SK-N-MC (cell line): ENCODE measurements around the gene RNF144A.
"Not testable (repeated sequence)": the region's sequence is repeated elsewhere in the genome, so short reads cannot be mapped to it uniquely, and the experiment has no call there.

Source experiments
- DNase-seq: peaks from one replicate; pipeline ENCODE4 v3.0.0-alpha.2; 2011; ENCODE audit warnings: low read depth, low spot score
- H3K27ac ChIP-seq: fragments of 200-600 bp; sonication (generic); 2 replicates; pipeline ENCODE4 v1.5.1; 2016; ENCODE audit warnings: mixed run types
- H3K36me3 ChIP-seq: fragments of 200-600 bp; sonication (generic); 2 replicates; pipeline ENCODE4 v1.6.1; 2017; ENCODE audit warnings: antibody characterized with exemption, low read length, mixed read lengths; ENCODE audit not compliant: insufficient read depth
- H3K4me3 ChIP-seq: fragments of 200-600 bp; sonication (generic); 2 replicates; pipeline ENCODE4 v1.5.1; 2016
- H3K9ac ChIP-seq: fragments of 200-600 bp; sonication (generic); 2 replicates; pipeline ENCODE4 v1.8.0; 2017; ENCODE audit warnings: mixed run types, mixed read lengths; ENCODE audit not compliant: insufficient read length
- H3K9me3 ChIP-seq: fragments of 200-600 bp; sonication (generic); 2 replicates; pipeline ENCODE4 v1.6.1; 2017; ENCODE audit warnings: low read depth, mild to moderate bottlenecking, antibody characterized with exemption, low read length, moderate library complexity, mixed read lengths
- EZH2 ChIP-seq: fragments of 200-600 bp; sonication (generic); IDR thresholded peaks from one replicate; pipeline ENCODE4 v1.6.1; 2017; ENCODE audit warnings: antibody characterized with exemption
- FOXP2 ChIP-seq: optimal IDR thresholded peaks from 2 replicates; pipeline ENCODE3; 2011; ENCODE audit warnings: mild to moderate bottlenecking, moderate library complexity; ENCODE audit not compliant: insufficient read depth; ENCODE audit errors: extremely low read length, control extremely low read depth
- POLR2AphosphoS5 ChIP-seq: IDR thresholded peaks from 2 replicates; pipeline ENCODE4 v1.6.1; 2012; ENCODE audit warnings: mild to moderate bottlenecking, low read depth, low read length, borderline replicate concordance

RNF144A gene

DNA sequence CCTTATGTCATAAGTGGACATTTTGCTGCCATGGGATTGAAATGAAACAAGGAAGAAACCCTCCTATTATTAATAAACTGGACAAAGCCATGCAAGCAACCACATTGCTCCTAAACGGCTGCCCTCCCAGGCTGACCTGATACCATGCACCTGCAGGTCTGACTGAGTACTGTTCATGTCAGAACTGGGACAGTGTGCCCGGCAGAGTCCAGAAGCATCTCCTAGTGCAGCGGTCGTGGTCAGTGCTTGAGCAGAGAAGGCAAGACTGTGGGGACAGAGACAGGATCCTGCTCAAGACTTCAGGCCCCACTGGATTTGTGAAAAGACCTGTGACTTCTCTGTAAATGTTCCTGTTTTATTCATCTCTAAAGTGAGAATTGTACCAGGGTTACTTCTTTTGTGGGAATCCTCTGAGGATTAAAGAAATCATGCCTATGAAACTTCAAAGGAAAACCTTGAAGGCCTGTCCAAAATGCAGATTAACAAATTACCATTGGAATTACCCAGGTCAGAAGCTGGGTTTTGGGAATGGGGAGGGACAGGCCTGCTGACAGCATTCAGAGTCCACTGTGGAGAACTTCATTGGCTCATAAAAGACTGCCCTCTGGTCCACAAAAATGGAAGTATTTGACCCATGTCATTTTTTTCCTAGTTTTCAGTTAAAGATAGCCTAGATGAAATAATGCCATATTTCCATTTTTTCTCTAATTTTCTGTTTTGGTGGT is 13.9 kb downstream of the RNF144A start:
- Histone ChIP-seq H3K27ac (no peak overlapping the region), H3K9me3 (no peaks in the 10 kb centered on the region), H3K9ac (no peak overlapping the region), H3K36me3 (peaks cover 9% of the 10 kb centered on the region; the same call in 1 of the 2 replicates), H3K4me3 (no peak overlapping the region)
- DNase-seq: no peak
- TF ChIP-seq EZH2: no peak
- TF ChIP-seq POLR2AphosphoS5: no peak
- TF ChIP-seq FOXP2: no peak

DNA sequence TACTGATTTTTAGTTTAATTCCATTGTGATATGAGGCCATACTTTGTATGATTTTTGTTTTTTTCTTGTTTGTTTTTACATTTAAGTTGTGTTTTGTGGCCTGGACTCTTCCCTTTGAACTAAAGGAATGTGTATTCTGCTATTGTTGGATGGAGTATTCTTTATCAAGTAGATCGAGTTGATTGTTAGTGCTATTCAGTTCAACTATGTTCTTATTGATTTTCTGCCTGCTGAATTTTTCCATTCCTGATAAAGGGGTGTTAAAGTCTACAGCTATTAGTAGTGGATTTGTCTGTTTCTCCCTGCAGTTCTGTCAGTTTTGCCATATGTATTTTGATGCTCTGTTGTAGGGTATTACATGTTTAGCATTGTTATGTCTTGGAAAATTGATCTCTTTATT is 14.5 kb downstream of the RNF144A start:
- H3K27ac ChIP-seq: no peak overlapping the region
- H3K9ac ChIP-seq: no peak overlapping the region
- DNase-seq: no peak
- peaks cover 9% of the 10 kb centered on the region; the same call in 1 of the 2 replicates for H3K36me3 ChIP-seq
- H3K9me3 ChIP-seq: no peaks in the 10 kb centered on the region
- TF ChIP-seq FOXP2: no peak
- TF ChIP-seq POLR2AphosphoS5: no peak
- no peak for TF ChIP-seq EZH2
- H3K4me3 ChIP-seq: no peak overlapping the region

DNA sequence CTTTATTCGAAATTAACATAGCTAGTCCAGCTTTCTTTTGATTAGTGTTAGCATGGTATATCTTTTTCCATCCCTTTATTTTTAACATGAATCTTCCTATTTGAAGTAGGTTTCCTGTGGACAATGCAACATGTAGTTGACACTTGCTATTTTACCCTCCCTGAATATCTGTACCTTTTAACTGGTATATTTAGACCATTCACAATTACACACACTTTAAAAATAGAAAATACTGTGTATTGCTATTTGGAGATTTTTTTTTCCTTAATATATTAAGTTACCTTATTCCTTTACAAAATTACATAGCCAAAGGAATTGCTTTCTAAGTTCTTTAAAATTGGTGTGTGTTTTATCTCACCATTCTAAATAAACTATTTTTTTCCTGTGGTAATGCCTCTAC is 15.0 kb downstream of the RNF144A start:
- no peak for TF ChIP-seq FOXP2
- no peak for TF ChIP-seq POLR2AphosphoS5
- Histone ChIP-seq H3K9me3 (no peaks in the 10 kb centered on the region), H3K27ac (no peak overlapping the region), H3K4me3 (no peak overlapping the region), H3K9ac (no peak overlapping the region), H3K36me3 (peaks cover 9% of the 10 kb centered on the region; the same call in 1 of the 2 replicates)
- DNase-seq: no peak

DNA sequence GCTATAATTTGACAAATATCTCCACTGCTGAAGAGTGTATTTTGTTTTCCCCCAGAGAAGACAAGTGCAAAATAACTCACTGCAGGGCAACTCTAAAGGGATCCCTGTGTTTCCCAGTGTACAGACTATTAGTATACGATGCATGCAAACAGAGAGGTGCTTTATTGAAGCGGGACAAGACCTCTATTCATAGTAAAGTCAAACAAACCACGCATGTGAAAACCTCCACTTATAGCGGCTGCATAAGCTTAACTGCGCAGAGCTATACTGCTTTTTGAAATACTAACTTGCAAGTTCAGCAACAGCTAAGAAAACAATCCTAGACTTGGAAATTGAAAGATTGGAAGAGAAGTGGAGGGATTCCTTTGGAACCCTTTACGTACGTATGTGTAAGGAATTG is 15.6 kb downstream of the RNF144A start:
- no peak for DNase-seq
- no peak for TF ChIP-seq FOXP2
- TF ChIP-seq EZH2: no peak
- no peak for TF ChIP-seq POLR2AphosphoS5
- Histone ChIP-seq H3K9ac (no peak overlapping the region), H3K36me3 (peaks cover 6% of the 10 kb centered on the region; the same call in 1 of the 2 replicates), H3K4me3 (no peak overlapping the region), H3K27ac (no peak overlapping the region), H3K9me3 (no peaks in the 10 kb centered on the region)

DNA sequence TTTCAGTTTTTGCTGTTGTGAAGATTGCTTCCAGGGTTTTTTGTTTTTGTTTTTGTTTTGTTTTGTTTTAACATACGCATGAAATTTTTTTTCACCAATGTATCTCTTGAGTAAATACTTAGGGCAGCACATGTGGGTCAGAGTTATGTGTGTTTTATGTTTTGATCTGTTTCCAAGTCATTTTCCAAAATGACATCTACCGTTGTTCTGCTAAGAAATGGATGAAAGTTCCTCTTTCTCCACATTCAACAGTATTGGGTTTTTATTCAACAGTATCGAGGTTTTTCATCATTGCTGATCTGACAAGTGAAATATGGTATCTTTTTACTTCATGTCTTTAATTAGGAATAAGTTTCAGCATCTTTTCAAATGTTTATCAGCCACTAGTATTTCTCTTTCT is 16.7 kb downstream of the RNF144A start:
- H3K27ac ChIP-seq: no peak overlapping the region
- TF ChIP-seq FOXP2: no peak
- no peak for TF ChIP-seq POLR2AphosphoS5
- no peak for TF ChIP-seq EZH2
- no peaks in the 10 kb centered on the region for H3K9me3 ChIP-seq
- no peak overlapping the region for H3K4me3 ChIP-seq
- H3K9ac ChIP-seq: no peak overlapping the region
- H3K36me3 ChIP-seq: no peaks in the 10 kb centered on the region
- DNase-seq: no peak

DNA sequence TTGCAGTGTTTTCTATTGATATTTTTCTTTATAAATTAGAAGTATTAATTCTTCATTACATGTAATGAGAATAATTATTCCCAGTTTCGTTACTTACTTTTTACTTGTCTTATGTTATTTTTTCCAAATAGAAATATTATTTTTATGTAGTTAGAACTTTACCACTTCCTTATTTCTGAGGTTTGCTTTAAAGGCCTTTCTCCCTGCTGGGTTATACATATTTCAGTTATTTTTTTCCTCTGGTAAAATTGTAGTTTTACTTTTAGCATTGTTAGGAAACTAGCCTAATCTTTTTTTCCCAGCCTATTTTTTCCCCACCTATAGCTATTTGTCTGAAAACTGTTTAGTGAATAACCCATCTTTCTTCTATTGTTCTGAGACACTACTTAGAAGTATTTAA is 17.1 kb downstream of the RNF144A start:
- H3K9me3 ChIP-seq: no peaks in the 10 kb centered on the region
- no peak overlapping the region for H3K9ac ChIP-seq
- TF ChIP-seq FOXP2 (no peak), EZH2 (no peak), POLR2AphosphoS5 (no peak)
- no peak for DNase-seq
- H3K4me3 ChIP-seq: no peak overlapping the region
- H3K36me3 ChIP-seq: no peaks in the 10 kb centered on the region
- no peak overlapping the region for H3K27ac ChIP-seq

DNA sequence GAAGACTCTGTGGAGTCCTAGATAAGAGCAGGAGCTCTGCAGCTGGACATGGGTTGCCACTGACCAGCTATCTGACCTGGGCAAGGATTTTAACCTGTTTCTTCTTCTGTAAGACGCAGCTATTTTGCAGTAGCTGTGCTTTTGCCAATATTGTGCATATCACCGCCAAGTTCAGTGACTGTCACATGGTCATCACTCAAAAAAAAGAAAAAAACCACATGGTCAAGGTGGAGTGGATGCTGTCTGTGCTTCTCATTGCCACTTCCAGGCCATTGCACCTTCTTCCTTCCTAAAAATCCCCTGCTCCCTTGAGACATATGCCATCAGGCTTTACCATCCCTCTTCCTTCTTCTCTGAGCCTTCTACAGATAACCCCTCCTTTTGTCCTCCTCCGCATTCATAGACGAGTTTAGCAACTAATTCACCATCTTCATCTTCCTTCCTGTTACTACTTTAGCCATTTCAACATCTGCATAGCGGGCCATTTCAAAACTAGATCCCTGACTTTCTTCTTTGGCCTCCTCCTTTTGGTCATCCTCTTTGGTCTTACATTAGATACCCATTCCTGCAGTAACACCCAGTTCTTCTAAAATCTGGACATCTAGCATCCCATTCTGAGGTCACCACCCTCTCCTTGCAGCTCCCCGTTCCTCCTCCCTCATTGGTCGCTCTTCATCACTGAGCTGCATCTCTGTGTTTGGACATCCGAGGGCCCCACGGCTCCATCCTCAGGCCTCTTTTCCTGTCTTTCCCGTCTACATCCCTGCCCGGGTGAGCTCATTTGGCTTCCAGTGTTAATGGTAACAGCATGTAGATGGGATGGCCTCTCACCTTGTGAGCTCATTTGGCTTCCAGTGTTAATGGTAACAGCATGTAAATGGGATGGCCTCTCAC is 17.8 kb downstream of the RNF144A start:
- Histone ChIP-seq H3K9ac (no peak overlapping the region), H3K36me3 (no peaks in the 10 kb centered on the region), H3K27ac (no peak overlapping the region), H3K9me3 (no peaks in the 10 kb centered on the region), H3K4me3 (no peak overlapping the region)
- DNase-seq: no peak
- TF ChIP-seq POLR2AphosphoS5 (no peak), EZH2 (no peak), FOXP2 (no peak)

DNA sequence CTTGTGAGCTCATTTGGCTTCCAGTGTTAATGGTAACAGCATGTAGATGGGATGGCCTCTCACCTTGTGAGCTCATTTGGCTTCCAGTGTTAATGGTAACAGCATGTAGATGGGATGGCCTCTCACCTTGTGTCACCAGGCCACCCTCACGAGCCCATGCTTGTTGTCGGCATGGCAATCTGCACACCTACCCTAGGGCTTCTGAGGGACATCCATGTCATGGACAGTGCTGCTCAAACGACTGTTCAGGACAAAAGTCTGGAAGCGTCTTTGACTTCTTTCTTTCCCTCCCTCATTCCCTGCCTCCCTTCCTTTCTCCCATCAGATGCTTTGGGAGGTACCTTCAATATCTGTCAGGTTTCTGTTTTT is 18.4 kb downstream of the RNF144A start:
- not testable (repeated sequence) for H3K27ac ChIP-seq, H3K36me3 ChIP-seq, DNase-seq, H3K9ac ChIP-seq, H3K4me3 ChIP-seq, H3K9me3 ChIP-seq
